Suppressor macrophage treated with lipopolysaccharide for 1 hour (primary cell): ENCODE data around the gene LRFN4.
A peak's percentile ranks its signal among the peaks of the same experiment; 100 is the strongest.
"Not testable (repeated sequence)": the region's sequence is repeated elsewhere in the genome, so short reads cannot be mapped to it uniquely, and the experiment has no call there.

Source experiments
- DNase-seq, 3 donors: peaks; one replicate each; pipeline ENCODE4 v3.0.0-alpha.2; 2020 to 2022

The LRFN4 gene

DNA sequence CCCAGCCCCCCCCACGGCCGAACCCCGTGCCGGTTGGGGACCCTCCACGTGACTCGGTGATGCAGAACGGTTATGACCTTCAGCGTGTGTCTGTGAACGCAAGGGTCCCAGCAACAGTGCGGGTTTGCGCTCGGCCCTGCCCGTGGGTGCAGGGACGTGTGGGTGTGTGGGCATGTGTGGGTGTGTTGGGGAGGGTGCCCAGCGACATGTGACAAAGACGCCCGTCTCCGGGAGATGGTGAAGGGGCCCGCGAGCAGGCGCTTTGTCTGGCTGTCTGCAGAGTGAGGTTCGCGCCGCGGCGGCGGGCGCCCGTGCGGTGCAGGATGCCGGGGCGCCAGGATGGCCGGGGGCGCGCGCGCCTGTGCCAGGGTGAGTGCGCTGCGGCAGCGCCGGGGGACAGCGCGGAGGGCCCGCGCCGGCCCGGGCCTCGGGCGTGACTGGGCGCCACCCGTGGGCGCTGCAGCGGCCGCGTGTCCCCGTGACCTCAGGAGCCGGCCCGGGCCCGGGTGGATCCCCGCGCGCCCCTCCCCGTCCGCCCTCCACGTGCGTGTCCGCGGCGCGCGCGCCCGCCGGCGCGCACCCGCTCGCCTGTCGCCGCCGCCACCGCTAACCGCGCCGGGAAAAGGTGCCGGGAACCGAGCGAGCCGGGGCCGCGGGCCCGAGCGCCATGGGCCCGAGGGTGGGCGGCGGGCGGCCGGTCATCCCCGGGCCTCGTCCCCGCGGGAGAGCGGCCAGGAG lies at the start of gene LRFN4:
Gene LRFN4 (plus strand): TSS at position 569 of the 738 bp plus-strand sequence. CDS start 681 bp downstream, outside the sequence.
- peak; percentile 62 to 87 (median 82) for DNase-seq

DNA sequence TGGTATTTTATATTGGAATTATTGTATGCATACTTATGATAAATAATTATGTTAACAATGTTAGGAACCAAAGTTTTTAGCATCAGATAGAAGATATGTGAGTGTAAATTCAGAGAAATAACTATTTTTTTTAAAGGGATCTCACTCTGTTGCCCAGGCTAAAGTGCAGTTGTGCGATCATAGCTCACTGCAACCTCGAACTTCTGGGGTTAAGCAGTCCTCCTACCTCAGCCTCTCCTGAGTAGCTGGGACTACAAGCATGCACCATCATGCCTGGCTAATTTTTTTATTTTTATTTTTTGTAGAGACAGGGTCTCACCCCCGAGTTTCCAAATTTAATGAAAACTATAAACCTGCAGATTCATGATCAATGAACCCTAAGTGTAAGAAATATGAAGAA lies 47.3 kb upstream of the LRFN4 start:
- no peak for DNase-seq

DNA sequence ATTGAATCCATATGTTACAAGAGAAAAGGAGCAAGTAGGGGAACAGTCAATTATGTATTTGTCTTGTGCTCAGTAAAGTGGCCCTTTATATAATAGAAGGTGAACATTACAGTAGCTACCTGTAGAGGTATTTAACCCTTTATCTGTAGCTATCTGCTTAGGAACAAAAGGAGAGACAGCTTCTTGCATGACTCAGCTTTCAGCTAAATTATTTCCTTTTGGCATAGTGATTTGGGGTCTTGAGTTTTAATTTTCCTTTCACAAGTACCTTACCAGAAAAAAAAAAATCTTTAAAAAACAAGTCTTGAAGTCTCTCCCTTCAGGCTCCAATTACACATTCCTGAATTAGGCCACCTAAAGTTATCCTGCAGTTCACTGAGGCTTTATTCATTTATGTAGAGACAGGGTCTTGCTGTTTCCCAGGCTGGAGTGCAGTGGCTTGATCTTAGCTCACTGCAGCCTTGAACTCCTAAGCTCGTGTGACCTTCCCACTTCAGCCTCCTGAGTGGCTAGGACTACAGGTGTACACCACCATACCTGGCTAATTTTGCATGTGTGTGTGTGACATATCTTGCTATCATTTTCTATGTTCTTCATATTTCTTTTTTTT lies 46.2 kb upstream of the LRFN4 start:
- DNase-seq, result no peak

DNA sequence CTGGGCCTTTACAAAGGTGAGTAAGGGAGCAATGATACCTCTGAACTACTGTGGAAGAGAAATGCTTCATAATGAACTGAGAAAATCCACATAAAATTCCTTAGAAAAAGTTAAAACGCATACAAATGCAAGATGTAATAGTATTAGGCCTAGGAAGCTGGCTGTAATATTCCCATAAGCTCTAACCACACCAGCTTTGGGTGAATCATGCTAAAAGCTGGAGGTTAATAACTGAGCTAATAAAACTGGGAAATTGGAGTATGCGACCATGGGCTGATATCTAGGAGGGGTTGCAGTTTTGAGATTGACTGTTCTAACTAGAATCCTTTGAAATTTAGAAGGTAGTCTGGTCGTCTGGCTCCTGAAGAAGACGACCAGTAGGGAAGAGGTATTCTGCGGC lies 42.2 kb upstream of the LRFN4 start:
- DNase-seq, result no peak

DNA sequence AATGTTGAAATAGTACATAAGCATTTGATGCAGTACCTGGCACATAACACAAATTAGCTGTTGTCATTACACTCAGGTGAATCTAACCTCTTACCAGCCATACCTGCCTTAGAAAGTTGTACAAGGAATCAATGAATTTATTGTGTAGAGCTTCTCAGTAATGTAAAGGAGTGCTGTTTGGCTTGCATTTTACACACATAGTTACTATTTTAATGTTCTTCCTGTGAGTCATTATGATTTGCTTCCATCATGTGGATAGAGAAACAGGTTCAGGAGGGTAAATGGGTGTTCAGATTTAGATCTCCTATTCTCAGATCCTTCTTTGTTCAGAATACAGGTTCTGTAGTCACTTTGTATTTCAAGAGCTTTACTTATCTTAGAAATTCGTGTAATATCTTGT lies 41.2 kb upstream of the LRFN4 start:
- no peak for DNase-seq

DNA sequence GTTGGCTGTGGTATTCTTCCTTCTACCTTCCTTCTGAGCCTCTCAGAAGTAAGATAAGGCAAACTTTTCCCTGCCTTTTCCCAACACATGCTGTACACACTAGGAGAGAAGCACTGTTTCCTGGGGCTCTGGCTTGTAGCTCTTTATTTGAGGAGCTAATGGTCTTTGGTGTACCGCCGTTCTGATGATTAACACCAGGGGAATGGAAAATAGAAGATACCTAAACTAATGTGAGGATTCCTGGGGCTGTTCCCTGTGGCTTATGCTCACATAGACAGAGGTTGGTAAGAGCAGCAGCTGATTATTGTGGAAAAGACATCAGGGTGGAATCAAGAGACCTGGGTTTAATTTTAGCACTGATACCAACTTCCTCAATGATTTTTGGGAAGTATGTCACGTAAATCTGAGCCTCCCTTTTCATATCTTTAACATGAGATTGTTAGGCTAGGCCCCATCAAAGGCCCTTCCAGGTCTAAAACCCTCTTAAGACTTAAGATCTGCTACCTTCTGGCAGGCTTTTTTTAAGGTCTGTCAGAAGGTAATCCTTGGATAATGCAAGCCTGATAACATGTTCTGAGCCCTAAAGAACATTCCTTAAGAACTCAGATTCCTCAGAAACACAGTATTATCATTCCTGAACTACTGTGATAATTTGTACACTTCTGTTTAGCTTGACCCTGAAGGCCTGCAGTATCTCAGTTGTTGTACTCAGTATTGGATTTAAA lies 38.5 kb upstream of the LRFN4 start:
- no peak for DNase-seq

DNA sequence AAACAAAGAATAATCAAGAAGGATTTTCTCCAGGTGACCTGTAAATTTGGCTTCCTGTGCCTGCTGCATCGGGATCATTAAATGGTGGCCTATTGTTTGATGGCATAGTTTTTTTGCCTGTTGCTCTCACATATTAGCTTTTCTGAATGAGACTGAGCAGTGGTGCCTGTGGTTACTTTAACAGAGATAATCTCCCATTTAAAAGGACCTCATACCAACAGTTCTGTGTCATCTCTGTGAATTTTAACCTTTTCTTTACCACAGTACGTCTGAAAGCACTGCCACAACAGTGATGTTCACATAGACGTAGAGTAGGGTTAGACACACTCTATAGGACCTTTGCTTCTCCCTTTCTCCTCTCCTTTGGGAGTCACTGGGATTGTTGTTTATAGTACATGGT lies 36.5 kb upstream of the LRFN4 start:
- no peak for DNase-seq

DNA sequence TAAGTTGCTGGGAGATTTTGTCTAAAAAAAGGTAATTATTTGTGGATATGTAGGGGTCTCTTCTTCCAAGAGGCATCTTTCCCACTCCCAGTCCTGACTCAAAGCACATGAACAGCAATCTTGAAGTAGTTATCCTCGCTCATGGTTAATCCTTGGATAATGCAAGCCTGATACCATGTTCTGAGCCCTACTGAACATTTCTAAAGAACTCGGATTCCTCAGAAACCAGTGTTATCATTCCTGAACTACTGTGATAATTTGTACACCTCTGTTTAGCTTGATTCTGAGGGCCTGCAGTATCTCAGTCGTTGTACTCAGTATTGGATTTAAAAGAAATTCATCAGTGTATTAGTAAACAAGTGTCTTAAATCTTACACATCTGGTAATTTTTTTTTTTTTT lies 36.0 kb upstream of the LRFN4 start:
- no peak for DNase-seq

DNA sequence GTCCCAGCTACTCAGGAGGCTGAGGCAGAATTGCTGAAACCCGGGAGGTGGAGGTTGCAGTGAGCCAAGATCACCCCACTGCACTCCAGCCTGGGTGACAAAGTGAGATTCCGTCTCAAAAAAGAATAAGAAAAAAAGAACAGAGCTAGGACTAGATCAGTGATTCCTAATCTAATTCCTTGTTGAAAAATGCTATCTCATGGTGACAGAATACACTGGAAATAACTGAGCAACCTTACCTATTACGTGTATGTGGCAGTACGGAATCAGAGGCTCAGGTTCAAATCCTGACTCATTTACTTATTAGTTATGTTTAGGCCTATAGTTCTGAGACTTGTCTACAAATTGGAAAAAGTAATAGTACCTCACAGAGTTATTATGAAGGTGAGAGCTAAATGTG lies 33.2 kb upstream of the LRFN4 start:
- no peak for DNase-seq

DNA sequence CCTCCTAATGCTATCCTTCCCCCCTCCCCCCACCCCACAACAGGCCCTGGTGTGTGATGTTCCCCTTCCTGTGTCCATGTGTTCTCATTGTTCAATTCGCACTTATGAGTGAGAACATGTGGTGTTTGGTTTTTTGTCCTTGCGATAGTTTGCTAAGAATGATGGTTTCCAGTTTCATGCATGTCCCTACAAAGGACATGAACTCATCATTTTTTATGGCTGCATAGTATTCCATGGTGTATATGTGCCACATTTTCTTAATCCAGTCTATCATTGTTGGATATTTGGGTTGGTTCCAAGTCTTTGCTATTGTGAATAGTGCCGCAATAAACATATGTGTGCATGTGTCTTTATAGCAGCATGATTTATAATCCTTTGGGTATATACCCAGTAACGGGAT lies 32.3 kb upstream of the LRFN4 start:
- DNase-seq, result not testable (repeated sequence)

DNA sequence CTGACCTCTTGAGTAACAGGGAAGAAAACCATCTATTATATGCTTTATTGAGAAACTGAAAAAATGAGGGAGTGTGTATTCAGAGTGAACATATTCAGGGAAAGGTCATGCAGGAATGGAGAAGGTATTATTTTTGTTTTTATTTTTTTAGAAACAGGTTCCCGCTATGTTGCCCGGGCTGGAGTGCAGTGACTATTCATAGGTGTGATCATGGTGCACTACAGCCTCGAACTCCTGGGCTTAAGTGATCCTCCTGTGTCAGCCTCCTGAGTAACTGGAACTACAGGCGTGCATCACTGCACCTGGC lies 22.4 kb upstream of the LRFN4 start:
- DNase-seq, result no peak

DNA sequence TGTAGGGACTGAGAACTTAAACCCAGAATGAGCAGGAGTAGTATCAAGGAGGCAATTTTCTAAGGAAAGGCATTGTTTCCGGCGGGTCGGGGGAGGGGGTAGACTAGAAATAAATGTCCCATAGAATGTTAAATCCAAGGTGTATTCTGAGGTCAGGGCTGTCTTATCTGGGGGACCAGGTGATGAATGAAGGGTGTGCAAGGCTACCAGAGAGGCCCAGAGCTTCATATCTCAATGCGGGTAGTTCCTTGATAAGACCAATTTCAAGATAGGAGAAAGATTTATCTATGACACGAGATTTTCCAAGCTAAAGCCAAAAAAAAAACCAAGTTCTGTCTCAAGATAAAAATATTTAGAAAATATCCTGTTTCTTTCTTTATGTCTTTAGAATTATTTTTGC lies 21.9 kb upstream of the LRFN4 start:
- DNase-seq, result no peak

DNA sequence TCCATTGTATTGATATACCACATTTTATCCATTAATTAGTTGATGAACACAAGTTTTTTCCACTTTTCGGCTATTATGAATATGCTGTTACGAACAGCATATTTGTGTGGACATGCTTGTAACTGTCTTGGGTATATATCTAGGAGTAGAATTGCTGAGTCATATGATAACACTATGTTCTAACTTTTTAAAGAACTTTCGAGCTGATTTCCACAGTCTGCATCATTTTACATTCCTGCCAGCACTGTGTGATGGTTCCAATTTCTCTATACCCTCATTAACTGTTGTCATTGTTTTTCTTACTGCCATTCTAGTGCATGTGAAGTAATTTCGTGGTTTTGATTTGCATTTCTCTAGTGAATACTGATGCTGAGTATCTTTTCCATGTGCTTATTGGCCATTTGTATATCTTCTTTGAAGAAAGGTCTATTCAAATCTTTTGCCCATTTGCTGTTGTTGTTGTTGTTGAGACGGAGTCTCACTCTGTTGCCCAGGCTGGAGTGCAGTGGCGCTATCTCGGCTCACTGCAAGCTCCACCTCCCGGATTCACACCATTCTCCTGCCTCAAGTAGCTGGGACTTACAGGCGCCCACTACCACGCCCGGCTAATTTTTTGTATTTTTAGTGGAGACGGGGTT lies 21.0 kb upstream of the LRFN4 start:
- DNase-seq, result no peak

DNA sequence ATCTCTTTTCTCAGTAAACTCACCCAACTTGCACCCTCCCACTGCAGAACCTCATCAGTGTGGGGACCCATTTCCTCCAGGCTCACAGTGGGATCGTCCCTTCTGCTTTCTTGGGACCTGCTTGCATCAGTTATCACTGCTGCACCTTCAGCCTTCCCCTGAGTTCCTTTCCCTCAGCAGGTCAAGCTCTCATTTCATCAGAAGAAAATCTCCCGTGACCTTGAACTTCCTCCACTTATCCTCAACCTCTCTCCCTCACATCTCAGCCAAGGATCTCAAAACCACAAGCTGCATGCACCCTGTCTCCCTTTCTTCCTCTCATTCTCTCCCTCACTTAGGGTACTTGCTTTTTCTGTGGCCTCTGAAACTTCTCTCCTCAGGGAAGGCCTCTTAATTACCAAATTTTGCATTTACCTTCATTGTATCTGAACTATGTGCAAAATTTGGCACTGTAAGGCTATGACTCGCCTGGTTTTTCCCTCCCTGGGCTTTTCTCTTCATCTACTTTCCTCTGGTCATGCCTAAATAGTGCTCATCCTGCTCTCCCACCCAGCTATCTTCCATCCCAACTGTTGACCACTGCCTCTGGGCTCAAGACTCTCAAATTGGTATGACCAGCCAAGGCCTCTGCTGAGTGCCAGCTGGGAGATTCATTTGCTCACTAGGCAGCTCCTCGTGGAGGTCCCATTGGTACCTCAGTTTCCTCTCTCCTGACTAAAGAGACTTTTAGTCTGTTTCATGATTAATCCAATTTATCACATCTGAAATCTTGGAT lies 16.4 kb upstream of the LRFN4 start:
- peak; percentile 29 to 40 (median 31) for DNase-seq

DNA sequence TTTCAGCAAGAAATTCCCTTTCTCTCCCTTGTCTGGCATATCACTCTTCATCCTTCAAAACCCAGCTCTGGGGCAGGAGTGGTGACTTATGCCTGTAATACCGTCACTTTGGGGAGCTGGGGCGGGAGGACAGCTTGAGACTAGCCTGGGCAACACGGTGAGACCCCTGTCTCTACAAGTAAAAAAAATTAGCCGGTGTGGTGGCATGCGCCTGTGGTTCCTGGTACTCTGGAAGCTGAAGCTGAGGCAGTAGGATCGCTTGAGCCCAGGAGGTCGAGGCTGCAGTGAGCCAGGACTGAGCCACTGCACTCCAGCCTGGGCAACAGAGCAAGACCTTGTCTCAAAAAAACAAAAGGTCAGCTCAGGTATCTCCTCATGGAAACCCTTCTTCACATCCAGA lies 15.0 kb upstream of the LRFN4 start:
- DNase-seq, result no peak

DNA sequence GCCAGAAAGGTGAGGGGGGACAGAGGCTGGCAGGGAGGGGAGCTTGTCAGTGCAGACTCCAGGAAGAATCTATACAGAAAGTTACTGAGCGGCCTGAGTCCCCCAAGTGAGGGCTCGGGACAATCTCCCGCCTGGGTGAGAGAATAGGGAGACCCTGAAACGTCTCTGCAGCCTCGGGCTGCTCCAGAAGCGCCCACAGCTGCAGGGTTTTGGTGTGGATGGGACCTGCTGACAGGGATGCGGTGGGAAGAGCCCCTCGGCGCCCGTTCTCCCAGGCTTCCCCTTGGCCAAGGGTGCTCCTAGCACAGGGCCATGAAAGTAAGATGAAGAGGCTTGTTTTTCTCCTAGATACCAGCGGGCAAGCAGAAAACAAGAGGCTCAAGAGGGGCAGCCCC lies 14.4 kb upstream of the LRFN4 start:
- no peak for DNase-seq

DNA sequence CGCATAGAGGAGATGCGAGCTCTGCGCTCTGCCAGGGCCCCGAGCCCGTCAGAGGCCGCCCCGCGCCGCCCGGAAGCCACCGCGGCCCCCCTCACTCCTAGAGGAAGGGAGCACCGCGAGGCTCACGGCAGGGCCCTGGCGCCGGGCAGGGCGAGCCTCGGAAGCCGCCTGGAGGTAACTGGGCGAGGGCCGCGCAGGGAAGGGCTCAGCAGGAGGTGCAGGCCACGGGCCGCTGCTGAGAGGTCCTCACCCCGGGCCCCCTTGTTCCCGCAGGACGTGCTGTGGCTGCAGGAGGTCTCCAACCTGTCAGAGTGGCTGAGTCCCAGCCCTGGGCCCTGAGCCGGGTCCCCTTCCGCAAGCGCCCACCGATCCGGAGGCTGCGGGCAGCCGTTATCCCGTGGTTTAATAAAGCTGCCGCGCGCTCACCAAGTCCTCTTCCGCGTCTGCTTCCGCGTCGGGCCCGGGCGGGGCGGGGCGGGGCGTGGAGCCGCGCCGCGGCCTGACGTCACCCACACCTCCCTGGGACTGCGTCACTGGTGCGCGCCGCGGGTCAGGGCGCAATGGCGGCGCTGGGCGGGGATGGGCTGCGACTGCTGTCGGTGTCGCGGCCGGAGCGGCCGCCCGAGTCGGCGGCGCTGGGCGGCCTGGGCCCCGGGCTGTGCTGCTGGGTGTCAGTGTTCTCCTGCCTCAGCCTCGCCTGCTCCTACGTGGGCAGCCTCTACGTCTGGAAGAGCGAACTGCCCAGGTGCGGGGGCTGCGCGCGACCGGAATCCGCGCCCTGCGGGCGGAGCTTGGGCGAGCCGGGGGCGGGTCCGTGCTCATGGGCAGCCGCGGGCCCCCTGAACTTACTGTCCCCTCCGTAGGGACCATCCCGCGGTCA lies 13.7 kb upstream of the LRFN4 start, which contains the start of gene RCE1:
Gene RCE1 (plus strand): TSS at position 546 of the 880 bp plus-strand sequence. CDS start 15 bp downstream, at position 561.
- DNase-seq, result peak; percentile 92 to 98 (median 96)

DNA sequence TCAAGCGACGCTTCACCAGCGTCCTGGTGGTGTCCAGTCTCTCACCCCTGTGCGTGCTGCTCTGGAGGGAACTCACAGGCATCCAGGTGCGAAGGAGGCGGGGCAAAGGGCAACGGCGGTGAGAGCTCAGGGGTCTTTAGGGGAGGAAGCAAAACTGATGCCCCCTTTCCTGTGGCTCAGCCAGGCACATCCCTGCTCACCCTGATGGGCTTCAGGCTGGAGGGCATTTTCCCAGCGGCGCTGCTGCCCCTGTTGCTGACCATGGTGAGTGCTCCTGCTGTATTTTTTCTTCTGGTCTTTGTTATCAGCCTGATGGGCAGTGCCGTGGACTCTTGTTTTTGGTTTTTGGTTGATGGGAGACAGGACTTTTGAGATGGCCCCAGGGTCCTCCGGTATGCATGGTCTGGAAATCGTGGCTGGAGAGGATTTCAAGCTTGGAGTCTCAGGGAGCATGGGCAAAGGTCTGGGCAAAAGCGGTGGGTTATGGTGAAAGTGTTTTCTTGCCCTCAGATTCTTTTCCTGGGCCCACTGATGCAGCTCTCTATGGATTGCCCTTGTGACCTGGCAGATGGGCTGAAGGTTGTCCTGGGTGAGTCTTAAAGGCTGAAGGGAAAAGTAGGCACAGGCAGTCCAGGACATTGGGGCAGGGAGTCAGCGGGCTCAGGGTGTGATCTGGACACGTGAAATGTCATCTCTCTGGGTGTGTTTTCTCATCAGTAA lies 12.9 kb upstream of the LRFN4 start:
- no peak for DNase-seq

DNA sequence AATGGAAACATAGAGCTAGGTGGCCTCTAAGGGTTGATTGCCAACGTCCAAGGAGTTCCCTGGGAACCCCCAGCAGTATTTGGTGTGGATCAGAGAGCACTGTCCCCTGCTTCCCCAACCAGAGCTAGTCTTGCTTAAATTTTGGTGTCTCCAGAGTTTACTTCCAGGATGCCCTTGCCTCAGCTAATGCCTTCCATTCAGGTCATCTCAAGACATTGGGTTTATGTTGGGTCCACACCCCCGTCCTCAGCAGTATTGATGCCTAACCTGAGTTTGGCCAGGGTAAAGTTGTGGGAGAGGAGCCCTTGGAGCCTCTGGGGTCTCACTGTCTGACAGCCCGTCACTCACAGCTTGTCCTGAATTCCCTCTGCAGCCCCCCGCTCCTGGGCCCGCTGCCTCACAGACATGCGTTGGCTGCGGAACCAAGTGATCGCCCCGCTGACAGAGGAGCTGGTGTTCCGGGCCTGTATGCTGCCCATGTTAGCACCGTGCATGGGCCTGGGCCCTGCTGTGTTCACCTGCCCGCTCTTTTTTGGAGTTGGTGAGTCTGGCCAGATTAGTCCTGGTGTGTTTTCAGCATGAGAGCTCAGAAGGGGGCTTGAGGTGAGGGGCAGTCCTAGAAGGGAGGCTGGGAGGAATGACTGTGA lies 12.2 kb upstream of the LRFN4 start:
- no peak for DNase-seq

DNA sequence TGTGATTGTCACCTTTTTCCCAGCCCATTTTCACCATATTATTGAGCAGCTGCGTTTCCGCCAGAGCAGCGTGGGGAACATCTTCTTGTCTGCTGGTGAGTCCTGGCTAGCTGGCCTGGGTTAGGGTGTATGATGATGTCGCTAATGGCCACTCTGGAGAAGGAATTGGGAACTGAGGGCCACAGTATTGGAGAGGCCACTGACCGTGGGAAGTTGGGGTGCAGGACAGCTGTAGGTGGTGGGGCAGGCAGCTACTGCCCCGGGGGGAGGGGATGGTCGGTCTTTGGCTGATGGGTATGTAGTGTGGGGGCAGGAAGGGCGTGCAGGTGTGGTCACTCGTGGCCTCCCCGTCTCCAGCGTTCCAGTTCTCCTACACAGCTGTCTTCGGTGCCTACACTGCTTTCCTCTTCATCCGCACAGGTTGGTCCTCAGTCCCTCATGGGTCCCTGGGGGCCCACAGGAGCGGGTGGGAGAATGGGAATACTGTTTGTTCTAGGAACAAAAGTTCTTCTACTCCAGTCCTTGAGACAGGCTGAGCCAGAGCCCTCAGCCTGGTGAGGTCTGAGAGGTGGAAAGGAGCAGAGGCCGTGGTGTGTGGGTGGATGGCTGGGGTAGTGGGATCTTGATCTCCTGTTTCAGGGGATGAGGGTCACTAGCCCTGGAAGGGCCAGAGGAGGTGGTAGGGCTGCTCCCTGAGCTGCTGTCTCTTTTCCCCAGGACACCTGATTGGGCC lies 11.6 kb upstream of the LRFN4 start:
- DNase-seq, result no peak
